HG03280 (cell line): ENCODE measurements around the gene COQ5.
"Not testable (repeated sequence)": the region's sequence is repeated elsewhere in the genome, so short reads cannot be mapped to it uniquely, and the experiment has no call there.

ENCODE experiments used
- ATAC-seq: cut with Tn5 transposase; IDR thresholded peaks from one replicate; pipeline ENCODE4 v1.9.1; 2021; ENCODE audit warnings: mild to moderate bottlenecking, moderate library complexity; ENCODE audit not compliant: unreplicated experiment

COQ5 gene, protein sequence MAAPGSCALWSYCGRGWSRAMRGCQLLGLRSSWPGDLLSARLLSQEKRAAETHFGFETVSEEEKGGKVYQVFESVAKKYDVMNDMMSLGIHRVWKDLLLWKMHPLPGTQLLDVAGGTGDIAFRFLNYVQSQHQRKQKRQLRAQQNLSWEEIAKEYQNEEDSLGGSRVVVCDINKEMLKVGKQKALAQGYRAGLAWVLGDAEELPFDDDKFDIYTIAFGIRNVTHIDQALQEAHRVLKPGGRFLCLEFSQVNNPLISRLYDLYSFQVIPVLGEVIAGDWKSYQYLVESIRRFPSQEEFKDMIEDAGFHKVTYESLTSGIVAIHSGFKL

DNA sequence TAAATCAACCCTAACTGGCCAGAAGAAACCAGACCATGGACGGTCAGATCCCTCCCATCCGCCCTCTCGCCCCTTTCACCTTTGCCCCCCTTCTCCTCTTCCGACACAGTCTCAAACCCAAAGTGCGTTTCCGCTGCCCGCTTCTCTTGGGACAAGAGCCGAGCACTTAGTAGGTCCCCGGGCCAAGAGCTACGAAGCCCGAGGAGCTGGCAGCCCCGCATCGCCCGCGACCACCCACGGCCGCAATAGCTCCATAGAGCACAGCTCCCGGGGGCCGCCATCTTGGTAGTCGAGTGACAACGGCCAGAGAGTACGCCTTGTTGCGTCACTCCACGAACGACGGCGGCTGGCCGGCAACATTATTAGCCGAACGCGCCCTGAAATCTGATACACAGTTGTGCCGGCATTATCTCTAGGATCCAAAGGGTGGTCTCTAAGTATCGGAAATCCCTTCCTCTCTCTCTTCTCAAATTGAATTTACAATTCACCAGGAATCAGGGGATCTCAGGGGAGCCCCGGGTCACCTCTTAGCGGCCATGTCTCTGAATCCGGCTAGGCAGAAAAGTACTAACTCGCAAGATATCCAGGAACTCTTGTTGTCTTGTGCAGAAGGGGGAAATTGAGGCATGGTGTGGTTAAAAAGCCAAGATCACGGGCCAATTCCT lies at the start of gene COQ5:
TSS of gene COQ5 (minus strand) at position 298 of the 665 bp plus-strand sequence. CDS start at position 281, 17 bp downstream.
- peak; percentile 73 for ATAC-seq

DNA sequence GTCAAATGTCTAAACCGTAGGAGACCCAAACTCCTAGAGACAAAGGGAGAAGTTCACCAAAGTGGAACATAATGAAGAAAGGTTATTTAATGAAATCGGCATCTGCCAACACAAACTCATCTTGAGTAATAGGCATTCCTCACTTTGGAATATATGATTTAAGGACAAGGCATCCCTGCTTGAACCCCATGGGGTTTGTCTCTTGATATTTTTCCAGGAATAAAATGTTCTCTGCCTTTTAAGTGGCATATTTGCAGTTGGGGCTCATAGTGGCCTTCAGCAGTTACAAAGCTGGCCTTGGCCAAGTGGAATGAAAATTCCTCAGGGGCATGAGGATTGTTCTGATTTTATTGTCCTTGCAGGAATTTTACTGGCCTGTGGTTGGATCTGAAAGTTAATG lies 45.1 kb upstream of the COQ5 start:
- ATAC-seq = no peak

DNA sequence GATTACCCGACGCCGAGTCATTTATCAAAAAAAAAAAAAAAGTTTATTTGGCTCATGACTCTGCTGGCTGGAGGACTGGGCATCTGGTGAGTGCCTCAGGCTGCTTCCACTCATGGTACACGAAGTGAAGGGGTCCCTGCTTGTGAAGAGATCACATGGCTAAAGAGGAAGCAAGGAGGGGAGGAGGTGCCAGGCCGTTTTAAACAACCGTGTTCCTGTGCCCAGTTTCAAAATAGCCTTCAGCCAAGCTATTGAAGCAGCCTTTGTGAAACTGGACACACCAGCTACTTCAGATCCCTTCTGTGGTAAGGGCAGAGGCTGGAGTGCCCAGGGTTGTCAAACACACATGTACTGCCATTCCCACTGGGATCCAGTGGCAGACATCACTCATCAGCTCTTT lies 44.6 kb upstream of the COQ5 start:
- no peak for ATAC-seq

DNA sequence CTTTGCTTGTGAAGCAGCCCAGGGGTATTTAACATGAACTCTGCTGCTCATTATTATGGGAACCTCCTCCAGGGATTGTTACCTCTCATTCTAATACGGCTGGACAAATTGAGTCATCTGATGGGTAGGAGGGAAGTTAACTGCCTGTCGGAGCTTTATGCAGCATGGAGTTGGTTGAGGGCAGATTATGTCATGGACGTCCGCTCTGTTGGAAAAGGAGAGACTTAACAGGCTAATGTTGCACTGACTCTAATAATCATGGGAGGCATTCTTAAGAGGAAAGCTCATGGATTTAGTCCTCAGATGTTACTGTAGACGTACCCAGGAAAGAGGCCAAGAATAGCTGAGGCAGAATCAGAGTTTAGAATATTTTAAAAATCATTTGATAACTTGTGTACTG lies 42.3 kb upstream of the COQ5 start:
- no peak for ATAC-seq

DNA sequence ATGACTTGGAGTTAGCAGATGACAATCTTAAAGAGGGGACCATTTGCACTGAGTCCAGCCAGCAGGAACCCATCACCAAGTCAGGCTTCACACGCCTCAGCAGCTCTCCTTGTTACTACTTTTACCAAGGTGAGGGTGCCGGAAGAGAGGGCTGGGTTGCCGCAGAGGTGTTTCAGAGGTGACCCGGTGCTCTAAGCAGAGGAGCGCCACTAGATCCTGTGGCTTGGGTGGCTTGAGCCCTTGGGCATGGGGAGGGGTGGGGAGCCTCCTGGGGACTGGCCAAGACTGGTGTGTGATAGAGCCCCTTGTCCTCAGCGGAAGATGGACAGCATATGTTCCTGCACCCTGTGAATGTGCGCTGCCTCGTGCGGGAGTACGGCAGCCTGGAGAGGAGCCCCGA lies 34.5 kb upstream of the COQ5 start:
- ATAC-seq = no peak

DNA sequence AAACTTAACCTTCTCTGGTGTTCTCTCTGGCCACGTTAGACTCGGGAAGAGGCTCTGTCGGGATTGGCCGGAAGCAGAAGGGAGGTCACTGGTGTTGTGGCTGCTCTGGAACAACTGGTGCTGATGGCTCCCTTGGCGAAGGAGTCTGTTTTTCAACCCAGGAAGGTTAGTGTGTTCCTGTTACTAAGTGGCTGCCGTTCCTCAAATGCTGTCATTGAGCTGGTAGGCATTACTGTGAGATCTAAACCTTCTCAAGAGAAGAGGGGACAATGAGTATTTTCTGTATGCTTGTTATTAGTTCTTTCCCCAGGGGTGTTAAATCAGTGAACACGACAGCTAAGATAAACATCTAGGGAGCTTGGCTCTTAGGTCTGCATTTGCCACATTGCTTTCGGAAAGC lies 33.9 kb upstream of the COQ5 start:
- no peak for ATAC-seq

DNA sequence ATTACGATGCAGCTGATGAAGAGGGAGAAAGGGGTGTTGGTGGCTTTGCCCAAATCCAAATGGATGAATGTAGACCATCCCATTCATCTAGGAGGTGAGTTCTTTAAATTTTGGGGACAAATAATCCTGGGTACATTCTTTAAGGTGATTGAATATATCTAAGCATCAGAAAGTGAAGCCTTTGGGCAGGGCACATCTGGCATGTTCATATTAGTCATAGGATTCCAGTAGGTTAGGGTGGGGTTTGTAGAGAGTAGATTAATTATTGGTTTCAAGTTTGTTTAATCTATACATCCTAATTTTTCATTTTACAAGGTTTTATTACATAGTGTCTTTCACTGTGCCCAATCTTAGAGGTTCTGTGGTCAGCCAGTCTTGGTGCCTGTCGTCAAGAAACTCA lies 28.6 kb upstream of the COQ5 start:
- ATAC-seq = no peak

DNA sequence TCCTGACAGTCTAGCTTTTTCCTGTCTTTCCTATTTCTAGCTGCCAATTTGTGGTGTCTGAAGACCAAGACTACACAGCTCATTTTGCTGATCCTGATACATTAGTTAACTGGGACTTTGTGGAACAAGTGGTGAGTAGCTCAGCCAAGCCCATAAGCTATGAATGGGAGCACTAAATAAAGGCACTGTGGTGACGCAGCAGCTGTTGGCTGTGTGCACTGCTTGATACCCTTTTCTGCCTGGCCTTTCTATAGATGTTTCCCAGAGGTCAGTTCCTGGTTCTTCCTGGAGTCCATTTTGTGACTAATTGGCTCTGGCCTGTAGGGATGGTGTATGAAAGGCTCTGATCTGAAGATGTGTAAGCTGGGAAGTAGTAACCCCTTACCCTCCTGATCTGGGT lies 25.7 kb upstream of the COQ5 start:
- no peak for ATAC-seq

DNA sequence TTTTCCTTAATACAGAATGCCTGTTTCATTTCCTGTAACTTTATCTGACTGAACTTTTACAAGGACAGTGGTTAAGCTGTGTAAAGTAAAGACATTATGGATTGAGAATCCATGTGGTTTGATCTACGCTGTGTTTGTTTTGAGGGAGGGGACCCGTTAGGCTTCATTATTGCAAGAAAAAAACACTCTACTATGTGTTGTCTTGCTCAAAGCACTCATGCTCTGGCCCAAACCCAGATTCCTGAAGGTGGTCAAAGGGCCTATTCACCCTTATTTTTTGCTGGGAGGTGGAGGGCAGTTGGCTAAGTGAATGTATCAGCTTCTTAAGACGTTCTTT lies 17.1 kb upstream of the COQ5 start:
- no peak for ATAC-seq

DNA sequence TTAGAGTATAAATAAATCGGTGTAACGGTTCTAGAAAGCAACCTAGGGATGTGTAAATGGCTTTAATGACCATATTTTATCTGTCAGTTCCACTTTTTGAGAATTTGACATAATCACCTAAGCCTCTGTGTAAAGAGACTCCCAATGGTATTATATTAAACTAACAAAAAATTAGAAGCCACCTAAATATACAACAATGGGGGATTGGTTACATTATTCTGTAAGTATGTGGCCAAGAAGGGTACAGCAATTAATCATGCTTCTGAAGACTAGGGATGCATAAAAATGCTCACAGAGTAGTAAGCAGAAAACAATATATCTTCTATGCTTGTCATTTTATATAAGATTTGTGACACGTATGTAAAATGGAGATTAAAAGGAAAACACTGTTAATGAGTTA lies 15.7 kb upstream of the COQ5 start:
- ATAC-seq = no peak

DNA sequence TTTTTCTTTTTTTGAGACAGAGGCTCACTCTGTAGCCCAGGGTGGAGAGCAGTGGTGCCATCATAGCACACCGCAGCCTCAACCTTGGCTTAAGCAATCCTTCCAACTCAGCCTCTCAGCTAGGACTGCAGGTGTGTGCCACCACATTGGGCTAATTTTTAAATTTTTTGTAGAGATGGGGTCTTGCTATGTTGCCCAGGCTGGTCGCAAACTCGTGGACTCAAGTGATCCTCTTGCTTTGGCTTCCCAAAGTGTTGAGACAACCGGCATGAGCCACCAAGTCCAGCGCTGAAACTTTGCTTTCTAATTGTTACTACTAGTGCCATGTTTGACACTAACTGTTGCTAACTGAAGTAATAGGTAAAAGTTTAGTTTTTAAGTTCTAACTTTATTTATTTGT lies 13.2 kb upstream of the COQ5 start:
- ATAC-seq = no peak

DNA sequence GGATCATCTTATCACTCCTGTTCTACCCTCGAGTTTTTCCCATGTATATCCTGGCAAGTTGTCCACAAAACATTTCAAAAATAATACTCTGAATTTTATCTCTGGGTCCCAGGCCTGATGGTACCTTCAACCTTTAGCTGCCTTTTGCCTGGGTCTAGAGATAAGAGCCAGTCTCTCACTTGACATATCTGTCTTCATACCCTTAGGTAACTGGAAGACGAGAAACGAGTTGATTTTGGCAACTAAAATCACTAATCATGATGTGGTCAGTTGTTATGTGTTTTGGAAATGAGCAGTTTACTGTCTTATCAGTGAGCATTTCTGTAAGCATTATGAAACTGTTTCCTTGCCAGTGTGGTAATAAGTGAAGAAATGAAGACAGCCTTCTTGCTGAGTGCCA lies 11.5 kb upstream of the COQ5 start:
- ATAC-seq = no peak

DNA sequence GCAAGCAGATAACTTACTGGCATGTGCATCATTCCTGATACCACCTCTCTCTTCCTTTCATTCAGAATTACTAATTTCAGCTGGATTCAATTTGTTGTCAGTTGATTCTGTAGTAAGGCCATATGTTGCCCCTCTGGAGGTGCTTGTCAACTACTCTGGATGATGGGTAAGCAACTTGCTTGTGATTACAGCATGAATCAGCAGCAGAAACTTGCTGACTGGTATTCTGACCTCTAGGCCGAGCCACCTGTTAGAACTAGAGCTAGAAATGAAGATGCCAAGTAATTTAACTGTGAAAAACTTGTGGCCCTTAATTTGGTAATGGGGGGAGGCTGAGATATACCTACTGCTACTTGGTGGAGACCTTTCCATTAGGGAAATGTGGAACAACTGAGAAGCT lies 10.3 kb upstream of the COQ5 start:
- ATAC-seq = no peak

DNA sequence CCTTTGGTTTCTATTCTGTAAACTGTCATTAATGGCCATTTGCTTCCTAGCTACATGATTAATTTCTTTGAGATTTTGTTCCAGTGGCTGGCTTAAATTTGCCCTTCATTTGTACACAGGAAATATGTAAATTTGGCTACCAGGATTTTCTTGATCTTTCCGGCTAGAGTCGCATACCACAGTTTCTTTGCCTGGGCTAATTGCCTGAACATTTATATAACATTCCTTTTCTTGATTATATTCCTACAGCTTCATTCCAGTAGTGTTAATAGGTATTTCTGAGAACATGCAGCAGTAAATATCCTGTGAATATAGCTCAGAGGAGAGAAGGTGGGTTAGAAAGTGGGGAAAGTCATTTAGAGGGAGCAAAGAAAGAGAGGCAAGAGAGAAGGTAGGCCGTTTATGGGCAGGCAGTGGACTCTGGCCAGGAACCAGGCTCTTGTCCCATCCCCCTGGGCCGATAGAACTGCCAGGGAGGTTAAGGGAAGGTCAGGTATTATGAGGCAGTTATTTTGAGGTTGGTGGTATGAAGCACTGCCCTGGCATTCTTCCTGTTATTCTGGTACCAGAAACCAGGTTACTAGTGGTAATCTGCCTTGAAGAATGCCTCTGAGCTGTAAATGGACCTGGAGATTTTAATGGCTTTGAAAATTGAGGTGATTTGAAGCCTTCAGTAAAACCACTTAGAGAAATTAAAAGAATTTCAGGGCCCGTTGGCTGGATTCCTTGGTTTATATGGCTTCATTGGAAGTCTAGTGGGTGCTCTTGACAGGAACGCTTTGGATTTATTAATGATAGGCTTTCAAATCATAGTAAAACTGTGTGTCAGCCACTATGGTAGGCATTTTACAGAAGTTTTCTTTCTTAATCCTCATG lies 9.6 kb upstream of the COQ5 start:
- no peak for ATAC-seq

DNA sequence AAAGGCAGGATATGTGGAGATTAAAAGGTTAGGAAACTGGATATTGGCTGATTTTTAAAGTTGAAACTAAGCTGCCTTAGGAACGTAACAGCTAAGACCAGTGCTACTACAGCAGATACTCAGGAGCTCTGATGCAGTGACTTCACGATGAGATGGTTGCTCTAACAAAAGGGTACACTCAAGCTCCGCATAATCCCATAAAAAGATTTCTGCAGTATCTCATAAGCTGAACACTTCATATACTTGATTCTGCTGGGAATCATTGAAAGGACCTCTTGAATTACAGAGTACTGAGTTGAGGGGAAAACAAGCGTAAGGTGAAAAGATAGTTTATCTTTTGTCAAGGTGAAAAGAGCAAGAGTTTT lies 8.9 kb upstream of the COQ5 start:
- no peak for ATAC-seq

DNA sequence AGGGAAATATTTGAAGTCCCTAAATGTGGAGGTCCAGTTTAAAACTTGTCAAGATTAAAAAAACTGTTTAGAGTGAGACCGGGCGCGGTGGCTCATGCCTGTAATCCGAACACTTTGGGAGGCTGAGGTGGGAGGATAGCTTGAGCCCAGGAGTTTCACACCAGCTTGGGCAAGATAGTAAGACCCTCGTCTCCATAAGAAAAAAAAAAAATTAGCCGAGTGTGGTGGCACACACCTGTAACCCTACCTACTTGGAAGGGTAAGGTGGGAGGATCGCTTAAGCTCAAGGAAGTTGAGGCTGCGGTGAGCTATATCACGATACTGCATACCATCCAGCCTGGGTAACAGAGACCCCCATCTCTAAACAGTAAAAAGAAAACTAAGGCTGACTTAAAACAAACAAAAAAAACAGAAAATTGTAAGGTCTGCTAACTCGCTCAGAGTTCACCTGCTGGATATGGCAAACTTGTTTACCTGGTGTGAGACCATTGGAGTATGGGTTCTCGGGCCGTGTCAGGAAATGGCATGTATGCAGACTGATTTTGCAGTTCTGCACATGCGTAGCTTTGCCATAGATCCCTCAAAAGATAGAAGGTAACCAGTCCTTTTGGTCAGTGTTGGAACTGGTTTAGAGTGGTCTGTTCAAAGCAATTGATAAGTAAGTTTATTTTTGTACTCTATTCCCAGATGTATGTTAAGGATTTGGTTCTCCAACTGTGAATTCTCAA lies 7.3 kb upstream of the COQ5 start:
- no peak for ATAC-seq

DNA sequence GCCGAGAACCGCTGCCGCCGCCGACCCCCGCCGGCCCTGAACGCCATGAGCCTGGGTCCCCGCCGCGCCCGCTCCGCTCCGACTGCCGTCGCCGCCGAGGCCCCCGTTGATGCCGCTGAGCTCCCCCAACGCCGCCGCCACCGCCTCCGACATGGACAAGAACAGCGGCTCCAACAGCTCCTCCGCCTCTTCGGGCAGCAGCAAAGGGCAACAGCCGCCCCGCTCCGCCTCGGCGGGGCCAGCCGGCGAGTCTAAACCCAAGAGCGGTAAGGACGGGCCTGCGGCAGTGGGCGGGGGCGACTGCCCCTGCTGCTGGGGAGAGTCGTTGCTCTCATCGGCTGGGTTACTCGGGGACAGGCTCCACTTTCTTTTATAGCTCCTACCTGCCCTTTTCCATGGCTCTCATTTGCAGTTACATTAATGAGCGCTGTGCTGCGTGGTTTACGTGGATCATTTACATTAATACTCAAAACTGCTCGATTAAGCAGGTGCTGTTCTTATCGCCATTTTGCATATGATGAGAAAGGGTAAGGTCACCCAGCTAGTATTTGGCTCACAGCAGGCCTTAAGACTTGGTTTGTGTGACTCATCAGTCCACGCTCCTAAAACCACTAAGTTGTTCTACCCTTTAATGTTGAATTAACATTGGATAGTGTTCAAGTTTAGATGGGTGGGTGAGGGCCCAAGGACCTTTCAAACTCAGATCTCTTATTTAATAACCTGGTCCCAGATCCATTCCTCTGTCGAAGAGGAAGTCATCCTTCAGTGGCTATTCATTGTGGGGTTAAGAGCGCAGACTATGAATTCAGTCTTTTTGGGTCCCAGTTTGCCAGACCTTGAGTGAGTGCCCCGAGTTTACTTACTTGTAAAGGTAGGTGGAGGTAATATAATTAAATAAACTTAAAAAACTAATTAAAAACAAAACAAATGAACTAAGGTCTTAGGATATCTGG lies 6.0 kb upstream of the COQ5 start:
- peak; percentile 43 for ATAC-seq

DNA sequence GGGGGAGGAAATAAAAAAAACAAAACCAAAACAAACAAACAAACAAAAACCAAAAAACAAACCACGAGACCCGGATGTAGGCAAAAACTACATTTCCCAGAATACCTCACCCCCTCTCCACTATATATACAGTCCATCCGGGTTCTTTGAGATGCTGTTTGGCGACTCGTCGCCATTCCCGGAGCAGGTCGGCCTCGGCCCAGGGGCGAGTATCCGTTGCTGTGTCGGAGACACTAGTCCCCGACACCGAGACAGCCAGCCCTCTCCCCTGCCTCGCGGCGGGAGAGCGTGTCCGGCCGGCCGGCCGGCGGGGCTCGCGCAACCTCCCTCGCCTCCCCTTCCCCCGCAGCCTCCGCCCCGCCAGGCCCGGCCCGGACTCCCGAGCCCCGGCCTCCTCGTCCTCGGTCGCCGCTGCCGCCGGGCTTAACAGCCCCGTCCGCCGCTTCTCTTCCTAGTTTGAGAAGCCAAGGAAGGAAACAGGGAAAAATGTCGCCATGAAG lies 5.3 kb upstream of the COQ5 start, which contains the start of gene RNF10:
TSS of gene RNF10 (plus strand) at position 154 of the 500 bp plus-strand sequence. CDS start 456 bp downstream, outside the sequence.
- ATAC-seq = peak; percentile 63

DNA sequence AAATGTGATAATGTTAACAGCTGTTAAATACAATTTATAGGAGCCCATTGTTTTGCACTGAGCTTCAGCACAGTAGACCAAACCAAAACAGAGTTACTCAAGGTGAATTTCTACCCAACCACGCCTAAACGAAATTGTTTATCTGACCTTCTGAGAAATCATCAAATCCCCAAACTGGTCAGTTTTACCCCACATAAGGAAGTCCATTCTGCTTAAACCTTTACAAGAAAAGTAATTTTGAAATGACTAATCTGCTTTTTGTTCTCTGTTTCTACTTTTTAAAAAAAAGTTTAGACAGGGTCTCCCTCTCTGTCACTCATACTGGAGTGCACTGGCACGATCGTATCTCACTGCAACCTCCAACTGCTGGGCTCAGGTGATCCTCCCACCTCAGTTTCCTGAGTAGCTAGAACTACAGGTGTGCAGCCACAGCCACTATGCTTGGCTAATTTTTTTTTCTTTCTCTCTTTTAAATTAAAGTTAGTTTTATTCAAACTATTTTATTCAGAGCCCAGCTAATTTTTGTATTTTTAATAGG lies 3.8 kb upstream of the COQ5 start:
- ATAC-seq = no peak

DNA sequence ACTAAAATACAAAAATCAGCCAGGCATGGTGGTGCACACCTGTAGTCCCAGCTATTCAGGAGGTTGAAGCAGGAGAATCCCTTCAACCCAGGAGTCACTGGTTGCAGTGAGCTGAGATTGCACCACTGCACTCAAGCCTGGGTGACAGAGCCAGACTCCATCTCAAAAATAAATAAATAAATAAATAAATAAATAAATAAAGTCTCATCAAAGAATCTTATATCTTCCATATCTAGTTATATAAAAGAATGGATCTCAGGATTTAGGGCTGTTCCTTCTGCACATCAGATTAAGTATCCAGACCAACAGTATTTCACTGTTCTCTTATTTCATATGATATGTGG lies 1.4 kb upstream of the COQ5 start:
- not testable (repeated sequence) for ATAC-seq
